GM12878 (cell line): ENCODE data around the gene TRIP12. TPM values are rescaled to one million over a fixed set of nuclear protein-coding genes. Genes with fewer than 3 reads are reported as not detected.

ENCODE experiments used
- ATAC-seq: fragments of 200-7000 bp; cut with Tn5 transposase; 3 replicates; pipeline ENCODE4 v1.9.1; 2020; ENCODE audit warnings: mild to moderate bottlenecking, moderate library complexity
- BruUV-seq: library from RNA; stranded (reverse); fragments of 400-500 nt; replicated peaks from 2 replicates; lab custom pipeline; 2021; lab: Mats Ljungman, UMichigan
- CTCF ChIA-PET: fragments of 300-600 bp; sonication (Branson Sonifier 250); formaldehyde crosslinking; extraction: SDS; loops from one replicate; lab custom pipeline; 2021; ENCODE audit warnings: inconsistent platforms; lab: Yijun Ruan, JAX
- POLR2A ChIA-PET: fragments of 350-600 bp; formaldehyde crosslinking; extraction: SDS; loops from one replicate; lab custom pipeline; 2021; ENCODE audit warnings: inconsistent platforms; lab: Charles Lee
- RAD21 ChIA-PET: fragments of 300-600 bp; sonication (Branson Sonifier 250); formaldehyde crosslinking; loops from one replicate; lab custom pipeline; 2023; ENCODE audit warnings: antibody characterized with exemption; ENCODE audit not compliant: unreplicated experiment; lab: Charles Lee
- SMC1A ChIA-PET: fragments of 300-600 bp; sonication (Branson Sonifier 250); formaldehyde crosslinking; loops from one replicate; lab custom pipeline; 2023; ENCODE audit not compliant: unreplicated experiment, uncharacterized antibody; lab: Charles Lee
- DNase-seq: peaks from one replicate; pipeline ENCODE4 v3.0.0-alpha.2; 2011; ENCODE audit warnings: low read depth, low spot score
- FAIRE-seq: peaks from 3 replicates; lab custom pipeline; 2011; peaks lifted over from hg19 to GRCh38; lab: Jason Lieb, UNC
- H2AFZ ChIP-seq: 2 replicates; pipeline ENCODE4 v1.6.0; 2011; ENCODE audit warnings: low read depth, low read length, control low read depth; ENCODE audit not compliant: control insufficient read depth
- H3K27ac ChIP-seq: 2 replicates; pipeline ENCODE4 v1.5.1; 2011; ENCODE audit warnings: control low read depth; ENCODE audit not compliant: control insufficient read depth, insufficient read depth
- H3K27me3 ChIP-seq, 2 experiments: replicated peaks in 1 of 2; 2 replicates each; pipeline versions ENCODE4 v1.6.0 to v1.6.1; 2011; ENCODE audit warnings: low read length in 1 of 2; ENCODE audit not compliant: control insufficient read depth in 2 of 2, insufficient read depth in 2 of 2
- H3K36me3 ChIP-seq, 2 experiments: 2 replicates each; pipeline ENCODE4 v1.5.1; 2011; ENCODE audit warnings: low read length in 1 of 2; ENCODE audit not compliant: control insufficient read depth in 2 of 2, insufficient read depth in 2 of 2
- H3K4me1 ChIP-seq: 2 replicates; pipeline ENCODE4 v1.6.1; 2011; ENCODE audit warnings: mild to moderate bottlenecking, low read length, moderate library complexity, mixed read lengths; ENCODE audit not compliant: control insufficient read depth, insufficient read depth
- H3K4me2 ChIP-seq: 2 replicates; pipeline ENCODE4 v1.6.0; 2011; ENCODE audit warnings: control low read depth; ENCODE audit not compliant: control insufficient read depth, insufficient read depth
- H3K4me3 ChIP-seq: fragments of 200-600 bp; sonication (generic); 2 replicates; pipeline ENCODE4 v1.5.1; 2016
- H3K79me2 ChIP-seq: 2 replicates; pipeline ENCODE4 v1.6.0; 2011; ENCODE audit warnings: low read length; ENCODE audit not compliant: control insufficient read depth, insufficient read depth
- H3K9ac ChIP-seq: 2 replicates; pipeline ENCODE4 v1.8.0; 2011; ENCODE audit warnings: low read length, control low read depth, mixed read lengths; ENCODE audit not compliant: control insufficient read depth, insufficient read depth
- H3K9me3 ChIP-seq: replicated peaks from 3 replicates; pipeline ENCODE4 v1.5.1; 2011; ENCODE audit warnings: mild to moderate bottlenecking, low read length; ENCODE audit not compliant: control insufficient read depth, insufficient read depth
- H4K20me1 ChIP-seq: 2 replicates; pipeline ENCODE4 v1.6.0; 2011; ENCODE audit not compliant: control insufficient read depth, insufficient read depth
- ZNF217 ChIP-seq: fragments of 450-650 bp; IDR thresholded peaks from 2 replicates; pipeline ENCODE4 v1.6.1; 2017; ENCODE audit warnings: antibody characterized with exemption, mild to moderate bottlenecking
- whole genome bisulfite sequencing: methylation state at CpG from one replicate; pipeline ENCODE4 v1.1.6; 2016; ENCODE audit warnings: low lambda C conversion rate; ENCODE audit not compliant: insufficient replicate concordance, insufficient coverage; ENCODE audit errors: missing lambda C conversion rate; 5-methylcytosine and 5-hydroxymethylcytosine counted together
- in situ Hi-C: fragments of 300-500 bp; cut with MboI; formaldehyde crosslinking; loops from 9 replicates; pipeline ENCODE4 v1.14.3; 2018; ENCODE audit warnings: mixed read lengths
- intact Hi-C: fragments of 100-400 bp; cut with micrococcal nuclease; formaldehyde crosslinking; loops from one replicate; pipeline ENCODE4 v1.14.2; 2022; ENCODE audit not compliant: unreplicated experiment
- polyA plus RNA-seq, 11 experiments: library from polyadenylated mRNA; depleted of rRNA in 4 of 11; unstranded in 6 of 11; stranded (reverse) in 5 of 11; fragments of >200 nt; fragmentation: Nextera tagmentation in 4 of 11; fragmentation: Illumina TruSeq in 1 of 11; extraction: Ambion mirVana in 4 of 11; extraction: Trizol in 1 of 11; gene quantifications; 1 replicate in 1 of 11; 2 replicates in 10 of 11; pipeline versions ENCODE4 v1.2.1 to v1.2.3, GENCODE V29; 2011 to 2016; ENCODE audit warnings: inconsistent platforms in 2 of 11, missing spikeins in 2 of 11, low read depth in 1 of 11
- total RNA-seq, 4 experiments: library from RNA; depleted of rRNA in 3 of 4; stranded (reverse); fragments of >200 nt in 3 of 4; fragmentation: Illumina TruSeq in 1 of 4; extraction: Trizol in 1 of 4; gene quantifications; 2 replicates each; pipeline versions ENCODE4 v1.2.1 to v1.2.3, GENCODE V29; 2013 to 2021
- TF ChIP-seq, protein P1 (sequence below): fragments of 450-650 bp; formaldehyde crosslinking; IDR thresholded peaks from 2 replicates; pipeline ENCODE4 v1.4.0; 2022; ENCODE audit warnings: mild to moderate bottlenecking, moderate library complexity

The TRIP12 gene
- total and polyA plus RNA-seq, 10 of the 15 experiments (the other 5 are each of a cell fraction or from before 2014, with no cell fraction given) = 23.1 to 207 (median 97.0) TPM

DNA sequence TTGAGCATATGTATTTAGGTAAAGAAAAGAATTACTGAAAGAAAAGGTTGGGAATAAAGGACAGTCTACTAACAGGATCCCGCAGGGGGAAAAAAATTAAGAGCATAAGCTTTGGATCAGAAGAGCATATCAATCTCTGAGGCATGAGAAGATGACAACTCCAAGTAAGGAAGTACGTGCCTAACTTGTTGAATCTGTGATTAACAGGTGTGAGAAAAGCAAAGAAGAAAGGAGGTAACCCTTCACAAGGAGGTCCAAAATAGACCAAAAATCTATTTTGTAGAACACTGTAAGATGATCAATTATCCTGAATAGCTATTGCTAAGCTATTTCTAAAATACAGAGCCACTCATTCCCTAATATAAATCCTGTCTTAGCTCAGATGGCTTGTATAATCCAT is 32.8 kb downstream of the TRIP12 start:
- in situ Hi-C loops = no loop called here
- Histone ChIP-seq H3K79me2 (peaks cover 72% of the 10 kb centered on the region), H4K20me1 (no peaks in the 10 kb centered on the region), H3K36me3 (peaks cover 0 to 3% of the 10 kb centered on the region in 2 experiments; a peak in 2 of 4 replicates), H3K27ac (no peak overlapping the region), H3K27me3 (no peaks in the 10 kb centered on the region), H3K4me1 (peaks cover 18% of the 10 kb centered on the region; the same call in 1 of the 2 replicates), H3K9ac (no peak overlapping the region), H3K4me2 (no peak overlapping the region), H2AFZ (no peak overlapping the region), H3K4me3 (no peak overlapping the region), H3K9me3 (no peaks in the 10 kb centered on the region)
- ATAC-seq = no peak
- ChIA-PET POLR2A (interaction anchor here (1.0 kb wide), 1 partner anchor 14 kb away, joined by 3 read pairs; no protein-coding TSS in a partner anchor), SMC1A (interaction anchor here (1.1 to 1.2 kb wide), 2 partner anchors 37 to 88 kb away, joined by 3 to 4 read pairs; no protein-coding TSS in a partner anchor), CTCF (interaction anchor here (1.1 to 2.4 kb wide), 5 partner anchors 11 to 88 kb away, joined by 3 to 8 read pairs (median 4); partner anchors contain the start of gene TRIP12), RAD21 (interaction anchor here (1.4 kb wide), 1 partner anchor 88 kb away, joined by 3 read pairs; no protein-coding TSS in a partner anchor)
- WGBS = 100% methylated on average over 2 of the region's 2 CpGs
- intact Hi-C loops = no loop called here
- no TSS peak for BruUV-seq
- DNase-seq = no peak
- FAIRE-seq = no peak
- no peak for TF ChIP-seq ZNF217
- TF ChIP-seq, protein P1, sequence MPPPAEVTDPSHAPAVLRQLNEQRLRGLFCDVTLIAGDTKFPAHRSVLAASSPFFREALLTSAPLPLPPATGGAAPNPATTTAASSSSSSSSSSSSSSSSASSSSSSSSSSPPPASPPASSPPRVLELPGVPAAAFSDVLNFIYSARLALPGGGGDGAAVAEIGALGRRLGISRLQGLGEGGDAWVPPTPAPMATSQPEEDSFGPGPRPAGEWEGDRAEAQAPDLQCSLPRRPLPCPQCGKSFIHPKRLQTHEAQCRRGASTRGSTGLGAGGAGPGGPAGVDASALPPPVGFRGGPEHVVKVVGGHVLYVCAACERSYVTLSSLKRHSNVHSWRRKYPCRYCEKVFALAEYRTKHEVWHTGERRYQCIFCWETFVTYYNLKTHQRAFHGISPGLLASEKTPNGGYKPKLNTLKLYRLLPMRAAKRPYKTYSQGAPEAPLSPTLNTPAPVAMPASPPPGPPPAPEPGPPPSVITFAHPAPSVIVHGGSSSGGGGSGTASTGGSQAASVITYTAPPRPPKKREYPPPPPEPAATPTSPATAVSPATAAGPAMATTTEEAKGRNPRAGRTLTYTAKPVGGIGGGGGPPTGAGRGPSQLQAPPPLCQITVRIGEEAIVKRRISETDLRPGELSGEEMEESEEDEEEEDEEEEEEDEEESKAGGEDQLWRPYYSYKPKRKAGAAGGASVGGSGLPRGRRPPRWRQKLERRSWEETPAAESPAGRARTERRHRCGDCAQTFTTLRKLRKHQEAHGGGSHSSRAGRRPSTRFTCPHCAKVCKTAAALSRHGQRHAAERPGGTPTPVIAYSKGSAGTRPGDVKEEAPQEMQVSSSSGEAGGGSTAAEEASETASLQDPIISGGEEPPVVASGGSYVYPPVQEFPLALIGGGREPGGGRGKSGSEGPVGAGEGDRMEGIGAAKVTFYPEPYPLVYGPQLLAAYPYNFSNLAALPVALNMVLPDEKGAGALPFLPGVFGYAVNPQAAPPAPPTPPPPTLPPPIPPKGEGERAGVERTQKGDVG (CRISPR knock-in tag) = no peak
